Spinal cord (tissue), 10 donors: ENCODE data around the gene GALK2. TPM values are rescaled to one million over a fixed set of nuclear protein-coding genes. Genes with fewer than 3 reads are reported as not detected.

Experiments used
- DNase-seq, 6 donors: peaks; one replicate each; pipeline versions ENCODE4 v3.0.0 to v3.0.0-alpha.2; 2013 to 2015; ENCODE audit warnings: low spot score in 6 of 6, low read depth in 4 of 6
- H3K27ac ChIP-seq: one replicate; pipeline ENCODE4 v1.5.1; 2013; ENCODE audit warnings: low read depth, low read length, control low read depth
- H3K27me3 ChIP-seq: one replicate; pipeline ENCODE4 v1.6.1; 2013; ENCODE audit warnings: low read length; ENCODE audit not compliant: control insufficient read depth, insufficient read depth
- H3K36me3 ChIP-seq: one replicate; pipeline ENCODE4 v1.6.1; 2013; ENCODE audit warnings: low read length; ENCODE audit not compliant: control insufficient read depth, insufficient read depth
- H3K4me1 ChIP-seq: one replicate; pipeline ENCODE4 v1.6.1; 2013; ENCODE audit warnings: low read length; ENCODE audit not compliant: control insufficient read depth, insufficient read depth
- H3K4me3 ChIP-seq: one replicate; pipeline ENCODE4 v1.5.1; 2013; ENCODE audit warnings: low read depth, low read length, control low read depth
- H3K9me3 ChIP-seq: one replicate; pipeline ENCODE4 v1.6.1; 2013; ENCODE audit warnings: low read length; ENCODE audit not compliant: control insufficient read depth, insufficient read depth
- WGBS: methylation state at CpG from one replicate; pipeline ENCODE4 v1.1.5; 2013; ENCODE audit warnings: missing lambda C conversion rate; ENCODE audit not compliant: insufficient coverage; 5-methylcytosine and 5-hydroxymethylcytosine counted together
- polyA plus RNA-seq, 2 donors: library from polyadenylated mRNA; unstranded; fragments of 120-200 nt; gene quantifications; one replicate each; pipeline ENCODE4 v1.2.1, GENCODE V29; 2013; ENCODE audit not compliant: insufficient read length in 2 of 2
- total RNA-seq, 2 donors: library from RNA; depleted of rRNA in 1 of 2; stranded (reverse); fragments of 120-200 nt in 1 of 2; fragments of >200 nt in 1 of 2; gene quantifications; one replicate each; pipeline versions ENCODE4 v1.2.3 to v1.2.4, GENCODE V29; 2013 to 2014
- donor health status: healthy.

GALK2 gene
- total and polyA plus RNA-seq, 4 donors, result 19.5 to 48.4 (median 32.7) TPM

- peaks cover 7% of the 10 kb centered on the region for H3K36me3 ChIP-seq
- H3K27me3 ChIP-seq, result no peaks in the 10 kb centered on the region
- DNase-seq, result peak in 1 of 6 donors; percentile 22
- H3K9me3 ChIP-seq, result no peaks in the 10 kb centered on the region
- no CpG with 5 or more reads among the region's 1 CpG for WGBS
- H3K27ac ChIP-seq, result no peak overlapping the region
- no peak overlapping the region for H3K4me3 ChIP-seq
- no peaks in the 10 kb centered on the region for H3K4me1 ChIP-seq
These were observed 144.7 kb downstream of the GALK2 start for GRCh38 chr15:49314716-49315115.

- H3K4me1 ChIP-seq, result no peaks in the 10 kb centered on the region
- peaks cover 7% of the 10 kb centered on the region for H3K36me3 ChIP-seq
- no peaks in the 10 kb centered on the region for H3K9me3 ChIP-seq
- no peaks in the 10 kb centered on the region for H3K27me3 ChIP-seq
- H3K27ac ChIP-seq, result no peak overlapping the region
- no CpG with 5 or more reads among the region's 2 CpGs for WGBS
- H3K4me3 ChIP-seq, result no peak overlapping the region
- DNase-seq, result peak in 2 of 6 donors; percentile 13 to 46
These were observed 145.4 kb downstream of the GALK2 start for GRCh38 chr15:49315391-49315823.

- Histone ChIP-seq H3K4me3 (no peak overlapping the region), H3K27me3 (no peaks in the 10 kb centered on the region), H3K27ac (no peak overlapping the region), H3K4me1 (no peaks in the 10 kb centered on the region), H3K36me3 (peaks cover 12% of the 10 kb centered on the region), H3K9me3 (no peaks in the 10 kb centered on the region)
- DNase-seq, result no peak
- WGBS, result no CpG with 5 or more reads among the region's 1 CpG
These were observed 150.3 kb downstream of the GALK2 start for GRCh38 chr15:49320351-49320750.

GRCh38 chr15:49323207-49323606, 153.2 kb downstream of the GALK2 start:
- peaks cover 12% of the 10 kb centered on the region for H3K36me3 ChIP-seq
- no CpG with 5 or more reads among the region's 1 CpG for WGBS
- no peaks in the 10 kb centered on the region for H3K4me1 ChIP-seq
- H3K27me3 ChIP-seq, result no peaks in the 10 kb centered on the region
- no peak overlapping the region for H3K4me3 ChIP-seq
- H3K9me3 ChIP-seq, result no peaks in the 10 kb centered on the region
- DNase-seq, result no peak
- no peak overlapping the region for H3K27ac ChIP-seq

GRCh38 chr15:49327927-49328326, 157.9 kb downstream of the GALK2 start:
- DNase-seq, result no peak
- Histone ChIP-seq H3K27ac (no peak overlapping the region), H3K27me3 (no peaks in the 10 kb centered on the region), H3K4me1 (no peaks in the 10 kb centered on the region), H3K4me3 (no peak overlapping the region), H3K36me3 (no peaks in the 10 kb centered on the region), H3K9me3 (no peaks in the 10 kb centered on the region)
- 92% methylated on average over 3 of the region's 4 CpGs for WGBS

GRCh38 chr15:49328941-49329340, 158.9 kb downstream of the GALK2 start:
- Histone ChIP-seq H3K36me3 (no peaks in the 10 kb centered on the region), H3K27ac (no peak overlapping the region), H3K4me1 (no peaks in the 10 kb centered on the region), H3K4me3 (no peak overlapping the region), H3K27me3 (no peaks in the 10 kb centered on the region), H3K9me3 (no peaks in the 10 kb centered on the region)
- DNase-seq, result no peak

GRCh38 chr15:49330166-49330565, 160.1 kb downstream of the GALK2 start:
- Histone ChIP-seq H3K27ac (no peak overlapping the region), H3K9me3 (no peaks in the 10 kb centered on the region), H3K36me3 (no peaks in the 10 kb centered on the region), H3K4me1 (no peaks in the 10 kb centered on the region), H3K27me3 (no peaks in the 10 kb centered on the region), H3K4me3 (no peak overlapping the region)
- no peak for DNase-seq

GRCh38 chr15:49331442-49331841, 161.4 kb downstream of the GALK2 start:
- Histone ChIP-seq H3K27me3 (no peaks in the 10 kb centered on the region), H3K4me3 (no peak overlapping the region), H3K4me1 (no peaks in the 10 kb centered on the region), H3K9me3 (no peaks in the 10 kb centered on the region), H3K27ac (no peak overlapping the region), H3K36me3 (no peaks in the 10 kb centered on the region)
- DNase-seq, result no peak

GRCh38 chr15:49331951-49332350, 161.9 kb downstream of the GALK2 start:
- Histone ChIP-seq H3K4me3 (no peak overlapping the region), H3K9me3 (no peaks in the 10 kb centered on the region), H3K27me3 (no peaks in the 10 kb centered on the region), H3K27ac (no peak overlapping the region), H3K36me3 (no peaks in the 10 kb centered on the region), H3K4me1 (no peaks in the 10 kb centered on the region)
- DNase-seq, result no peak
- 100% methylated on average over 2 of the region's 3 CpGs for WGBS

GRCh38 chr15:49339656-49340055, 169.6 kb downstream of the GALK2 start:
- peaks cover 2% of the 10 kb centered on the region for H3K9me3 ChIP-seq
- peaks cover 2% of the 10 kb centered on the region for H3K36me3 ChIP-seq
- no peak overlapping the region for H3K27ac ChIP-seq
- H3K4me1 ChIP-seq, result no peaks in the 10 kb centered on the region
- H3K4me3 ChIP-seq, result no peak overlapping the region
- no peak for DNase-seq
- 90% methylated on average over 7 of the region's 10 CpGs for WGBS
- no peaks in the 10 kb centered on the region for H3K27me3 ChIP-seq
